BJ (cell line): ENCODE measurements around the gene UGT1A1. TPM values are rescaled to one million over a fixed set of nuclear protein-coding genes. Genes with fewer than 3 reads are reported as not detected.

Source experiments
- CTCF ChIA-PET: fragments of 350-600 bp; formaldehyde crosslinking; extraction: SDS; loops from one replicate; lab custom pipeline; 2021; ENCODE audit warnings: antibody characterized with exemption, inconsistent platforms; lab: Yijun Ruan, JAX
- POLR2A ChIA-PET: fragments of 300-600 bp; sonication (Branson Sonifier 250); formaldehyde crosslinking; extraction: SDS; loops from one replicate; lab custom pipeline; 2021; ENCODE audit warnings: antibody characterized with exemption; lab: Charles Lee
- DNase-seq: peaks from one replicate; pipeline ENCODE4 v3.0.0-alpha.2; 2011; ENCODE audit warnings: low read depth
- H3K27me3 ChIP-seq: 2 replicates; pipeline ENCODE4 v1.6.0; 2011; ENCODE audit warnings: low read length; ENCODE audit not compliant: control insufficient read depth, insufficient read depth
- H3K36me3 ChIP-seq: 2 replicates; pipeline ENCODE4 v1.5.1; 2011; ENCODE audit warnings: low read length; ENCODE audit not compliant: control insufficient read depth, insufficient read depth
- H3K4me3 ChIP-seq: 2 replicates; pipeline ENCODE4 v1.5.1; 2011; ENCODE audit warnings: low read depth, mild to moderate bottlenecking, control low read depth, low read length
- CTCF ChIP-seq: IDR thresholded peaks from 2 replicates; pipeline ENCODE4 v1.5.1; 2011; ENCODE audit warnings: low read depth, mild to moderate bottlenecking, control low read depth, inconsistent platforms, low read length, moderate library complexity; ENCODE audit not compliant: insufficient read depth
- polyA minus RNA-seq: library from RNA; depleted of rRNA, polyadenylated mRNA; stranded (reverse); fragments of >200 nt; gene quantifications from 2 replicates; pipeline ENCODE4 v1.2.3, GENCODE V29; 2011; rRNA and poly(A)+ RNA removed
- polyA plus RNA-seq: library from polyadenylated mRNA; depleted of rRNA; stranded (reverse); fragments of >200 nt; gene quantifications from 2 replicates; pipeline ENCODE4 v1.2.3, GENCODE V29; 2011; rRNA removed

Gene UGT1A1
- not detected in 2 replicates for polyA plus RNA-seq
- polyA minus RNA-seq: not detected in 2 replicates

- ChIA-PET POLR2A (no interaction called here), CTCF (no interaction called here)
- Histone ChIP-seq H3K36me3 (no peaks in the 10 kb centered on the region), H3K4me3 (no peak within 1 kb of the TSS), H3K27me3 (no peaks in the 10 kb centered on the region; the same call in 1 of the 2 replicates)
- DNase-seq: no peak
- TF ChIP-seq CTCF: no peak
Measured at GRCh38 chr2:233760043-233760442, at the start of gene UGT1A1. Gene UGT1A1 (plus strand): TSS chr2:233760270. CDS start chr2:233760288, 18 bp downstream.

GRCh38 chr2:233711312-233712008, 48.6 kb upstream of the UGT1A1 start:
- no peaks in the 10 kb centered on the region for H3K27me3 ChIP-seq
- no peak overlapping the region for H3K4me3 ChIP-seq

DNA sequence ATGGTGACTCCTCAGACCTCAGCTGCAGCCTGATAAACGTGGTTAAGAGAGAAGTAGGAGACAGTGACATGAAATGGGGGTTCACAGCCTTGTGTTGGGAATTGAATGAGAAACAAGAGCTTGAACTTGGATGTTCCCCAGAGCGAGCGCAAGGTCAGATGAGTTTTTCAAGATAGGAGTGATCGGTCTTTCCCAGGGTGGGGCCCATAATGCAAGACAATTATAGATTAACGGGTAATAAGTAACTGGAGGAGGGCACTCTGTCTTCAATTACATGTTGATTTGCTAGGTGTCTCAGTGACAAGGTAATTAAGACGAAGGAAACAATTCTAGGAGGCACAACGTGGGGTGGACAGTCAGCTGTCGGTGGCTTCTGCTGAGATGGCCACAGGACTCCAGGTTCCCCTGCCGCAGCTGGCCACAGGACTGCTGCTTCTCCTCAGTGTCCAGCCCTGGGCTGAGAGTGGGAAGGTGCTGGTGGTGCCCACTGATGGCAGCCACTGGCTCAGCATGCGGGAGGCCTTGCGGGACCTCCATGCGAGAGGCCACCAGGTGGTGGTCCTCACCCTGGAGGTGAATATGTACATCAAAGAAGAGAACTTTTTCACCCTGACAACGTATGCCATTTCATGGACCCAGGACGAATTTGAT, 47.3 kb upstream of the UGT1A1 start, which contains the start of gene UGT1A5:
UGT1A5 (plus strand) TSS at position 297 of the 651 bp plus-strand sequence; CDS start at position 382, 85 bp downstream.
- Histone ChIP-seq H3K27me3 (no peaks in the 10 kb centered on the region), H3K4me3 (no peak within 1 kb of the TSS), H3K36me3 (no peaks in the 10 kb centered on the region)
- ChIA-PET POLR2A (no interaction called here), CTCF (interaction anchor here (0.8 to 3.1 kb wide), 8 partner anchors 8 to 308 kb away, joined by 3 to 56 read pairs (median 4); partner anchors contain the start of gene UGT1A6)
- no peak for TF ChIP-seq CTCF
- DNase-seq: no peak

More at GRCh38 chr2:233711312-233712008, 48.6 kb upstream of the UGT1A1 start:
- CTCF ChIA-PET: interaction anchor here (0.6 to 3.1 kb wide), 16 partner anchors 10 to 307 kb away, joined by 3 to 56 read pairs (median 5); partner anchors contain the start of genes UGT1A6 and UGT1A9
- no peaks in the 10 kb centered on the region for H3K36me3 ChIP-seq
- no peak for DNase-seq
- POLR2A ChIA-PET: no interaction called here
- TF ChIP-seq CTCF: peak; percentile 96

DNA sequence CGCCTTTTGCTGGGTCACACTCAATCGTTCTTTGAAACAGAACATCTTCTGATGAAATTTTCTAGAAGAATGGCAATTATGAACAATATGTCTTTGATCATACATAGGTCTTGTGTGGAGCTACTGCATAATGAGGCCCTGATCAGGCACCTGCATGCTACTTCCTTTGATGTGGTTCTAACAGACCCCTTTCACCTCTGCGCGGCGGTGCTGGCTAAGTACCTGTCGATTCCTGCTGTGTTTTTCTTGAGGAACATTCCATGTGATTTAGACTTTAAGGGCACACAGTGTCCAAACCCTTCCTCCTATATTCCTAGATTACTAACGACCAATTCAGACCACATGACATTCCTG, 46.8 kb upstream of the UGT1A1 start:
- H3K27me3 ChIP-seq: no peaks in the 10 kb centered on the region
- ChIA-PET CTCF (interaction anchor here (1.0 to 3.1 kb wide), 2 partner anchors 265 to 269 kb away, joined by 3 to 56 read pairs; no protein-coding TSS in a partner anchor), POLR2A (no interaction called here)
- no peaks in the 10 kb centered on the region for H3K36me3 ChIP-seq
- H3K4me3 ChIP-seq: no peak overlapping the region
- no peak for DNase-seq
- no peak for TF ChIP-seq CTCF

DNA sequence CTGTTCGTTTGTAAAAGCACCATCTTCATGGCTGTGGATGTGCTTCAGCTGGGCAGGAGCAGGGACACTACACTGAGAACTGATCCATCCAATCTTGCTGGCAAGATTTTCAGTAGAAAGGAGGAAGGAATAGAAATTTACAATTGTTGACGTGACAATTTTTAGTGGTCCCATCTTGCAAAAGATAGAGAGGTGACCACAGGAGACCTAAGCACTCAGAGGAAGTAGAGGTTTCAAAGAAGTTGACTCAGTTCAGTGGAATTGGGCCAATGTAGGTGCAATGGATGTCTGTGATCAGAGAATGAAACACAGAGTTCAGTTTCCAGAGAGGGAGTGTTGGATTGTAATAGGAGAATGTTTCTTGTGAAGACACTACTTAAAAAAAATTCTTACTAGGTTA, 45.9 kb upstream of the UGT1A1 start:
- CTCF ChIA-PET: interaction anchor here (0.7 kb wide), 1 partner anchor 265 kb away, joined by 4 read pairs; no protein-coding TSS in a partner anchor
- Histone ChIP-seq H3K27me3 (no peaks in the 10 kb centered on the region), H3K36me3 (no peaks in the 10 kb centered on the region), H3K4me3 (no peak overlapping the region)
- TF ChIP-seq CTCF: no peak
- DNase-seq: no peak
- POLR2A ChIA-PET: no interaction called here
